Measurements from ENCODE around the gene FAM20C. TPM values are rescaled to one million over a fixed set of nuclear protein-coding genes. Genes with fewer than 3 reads are reported as not detected.

FAM20C gene
- total and polyA plus RNA-seq, 2 donors (not counting 3 experiments of a cell fraction or from before 2014, with no cell fraction given) = 14.2 to 34.5 TPM

DNA sequence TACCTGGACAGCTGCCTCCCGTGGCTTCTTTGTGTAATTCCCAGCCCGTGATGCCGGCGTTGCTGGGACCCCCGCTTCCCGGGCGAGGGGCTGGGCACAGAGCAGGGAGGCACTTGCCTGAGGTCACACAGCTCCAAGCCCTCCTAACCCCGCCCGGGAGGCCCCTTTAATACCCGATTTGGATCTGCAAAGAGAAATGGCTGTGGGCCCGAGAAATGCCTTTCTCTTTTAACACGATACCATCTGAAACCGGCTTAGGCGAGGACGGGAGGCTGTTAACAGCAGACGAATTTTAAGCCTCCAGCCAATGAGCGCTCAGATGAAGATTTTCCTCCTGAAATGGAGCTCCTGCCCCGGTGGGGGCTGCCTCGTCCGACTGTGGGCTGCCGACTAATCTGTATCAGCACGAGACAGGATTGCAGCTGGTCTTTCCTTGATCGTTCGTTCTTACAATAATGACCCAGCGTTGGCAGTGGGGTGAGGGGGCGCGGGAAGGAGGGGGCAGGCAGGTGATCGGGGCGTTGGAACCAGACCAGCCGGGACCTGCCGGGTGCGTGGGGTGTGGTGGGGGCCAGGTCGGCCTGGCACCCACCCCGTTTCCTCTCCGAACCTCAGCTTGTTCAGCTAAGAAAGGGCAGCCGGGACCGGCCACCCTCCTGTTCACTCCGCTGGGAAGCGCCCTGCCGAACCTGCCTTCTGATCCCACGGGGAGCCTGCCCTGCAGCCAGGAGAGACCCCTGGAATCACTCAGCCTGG lies 61.4 kb downstream of the FAM20C start:
- Histone ChIP-seq H3K27ac (ENCODE audit: insufficient read depth, low read depth, low read length) (no peak overlapping the region), H3K9me1 (replicated peaks; ENCODE audit: control insufficient read depth, extremely low read depth, insufficient read depth, low read length) (no peaks in the 10 kb centered on the region), H3K27me3 (ENCODE audit: control insufficient read depth in 2 of 2, insufficient read depth in 2 of 2, low read length in 2 of 2) (no peaks in the 10 kb centered on the region), H3K36me3 (ENCODE audit: control insufficient read depth in 2 of 2, extremely low read depth in 1 of 2, insufficient read depth in 2 of 2, low read length in 2 of 2) (peaks cover 0 to 8% of the 10 kb centered on the region in 2 experiments), H3K79me2 (ENCODE audit: control insufficient read depth, insufficient read depth, low read length) (no peaks in the 10 kb centered on the region), H3K9me3 (replicated peaks; ENCODE audit: control insufficient read depth, insufficient read depth, low read length) (no peaks in the 10 kb centered on the region), H3K9ac (replicated peaks; ENCODE audit: extremely low read depth, insufficient read depth, low read length) (no peak overlapping the region), H3K4me3 (replicated peaks in 1 of 3; ENCODE audit: insufficient read depth in 1 of 3, low read depth in 1 of 3, low read length in 3 of 3) (no peak overlapping the region), H3K4me2 (ENCODE audit: insufficient read depth, low read length) (no peak overlapping the region), H4K20me1 (replicated peaks; ENCODE audit: control insufficient read depth, extremely low read depth, insufficient read depth, low read length) (no peaks in the 10 kb centered on the region), H2AFZ (ENCODE audit: low read depth, low read length) (no peak overlapping the region), H3K4me1 (ENCODE audit: control insufficient read depth, extremely low read depth, insufficient read depth, low read length) (no peaks in the 10 kb centered on the region)
- ChIA-PET CTCF (no interaction called here), POLR2A (no interaction called here)
- FAIRE-seq (no peak), DNase-seq (ENCODE audit: low read depth, low spot score) (no peak)
- TF ChIP-seq EZH2 (IDR thresholded peaks at IDR 0.05; ENCODE audit: borderline replicate concordance, low read depth, low read length, severe bottlenecking) = no peak
- TF ChIP-seq POLR2AphosphoS5 (IDR thresholded peaks at IDR 0.05; ENCODE audit: insufficient read depth, low read depth, low read length) = no peak
- TF ChIP-seq GATA2 (IDR thresholded peaks at IDR 0.05; ENCODE audit: insufficient read depth, insufficient read length, low read depth, low read length) = no peak
- no peak for TF ChIP-seq POLR2A (IDR thresholded peaks at IDR 0.05; ENCODE audit: low read depth, low read length)
- TF ChIP-seq FOS (IDR thresholded peaks at IDR 0.05; ENCODE audit: borderline replicate concordance, insufficient read depth, low read length) = no peak
- TF ChIP-seq, protein P1, sequence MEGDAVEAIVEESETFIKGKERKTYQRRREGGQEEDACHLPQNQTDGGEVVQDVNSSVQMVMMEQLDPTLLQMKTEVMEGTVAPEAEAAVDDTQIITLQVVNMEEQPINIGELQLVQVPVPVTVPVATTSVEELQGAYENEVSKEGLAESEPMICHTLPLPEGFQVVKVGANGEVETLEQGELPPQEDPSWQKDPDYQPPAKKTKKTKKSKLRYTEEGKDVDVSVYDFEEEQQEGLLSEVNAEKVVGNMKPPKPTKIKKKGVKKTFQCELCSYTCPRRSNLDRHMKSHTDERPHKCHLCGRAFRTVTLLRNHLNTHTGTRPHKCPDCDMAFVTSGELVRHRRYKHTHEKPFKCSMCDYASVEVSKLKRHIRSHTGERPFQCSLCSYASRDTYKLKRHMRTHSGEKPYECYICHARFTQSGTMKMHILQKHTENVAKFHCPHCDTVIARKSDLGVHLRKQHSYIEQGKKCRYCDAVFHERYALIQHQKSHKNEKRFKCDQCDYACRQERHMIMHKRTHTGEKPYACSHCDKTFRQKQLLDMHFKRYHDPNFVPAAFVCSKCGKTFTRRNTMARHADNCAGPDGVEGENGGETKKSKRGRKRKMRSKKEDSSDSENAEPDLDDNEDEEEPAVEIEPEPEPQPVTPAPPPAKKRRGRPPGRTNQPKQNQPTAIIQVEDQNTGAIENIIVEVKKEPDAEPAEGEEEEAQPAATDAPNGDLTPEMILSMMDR (IDR thresholded peaks at IDR 0.05; ENCODE audit: extremely low read depth in 1 of 2, insufficient read depth in 1 of 2, low read depth in 1 of 2, low read length in 2 of 2) = no peak
- no peak for TF ChIP-seq MYC (IDR thresholded peaks at IDR 0.05; ENCODE audit: low read depth, low read length)
- TF ChIP-seq, protein P2, sequence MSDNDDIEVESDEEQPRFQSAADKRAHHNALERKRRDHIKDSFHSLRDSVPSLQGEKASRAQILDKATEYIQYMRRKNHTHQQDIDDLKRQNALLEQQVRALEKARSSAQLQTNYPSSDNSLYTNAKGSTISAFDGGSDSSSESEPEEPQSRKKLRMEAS (IDR thresholded peaks at IDR 0.05; ENCODE audit: insufficient read depth, insufficient read length) = no peak
- no peak for TF ChIP-seq JUN (IDR thresholded peaks at IDR 0.05; ENCODE audit: borderline replicate concordance, insufficient read depth, insufficient read length, low read depth)
- BruUV-seq (replicated peaks) = no TSS peak
- dilution Hi-C loops (cut with MboI; ENCODE audit: extremely low pct_ligation_motif_present, low sequenced_read_pairs) (no loop called here), intact Hi-C loops (cut with micrococcal nuclease) (no loop called here)
